ENCODE results near the gene TOPAZ1. TPM values are rescaled to one million over a fixed set of nuclear protein-coding genes. Genes with fewer than 3 reads are reported as not detected.

The TOPAZ1 gene
- total RNA-seq, 1 donor from 2014 or later: not detected

DNA sequence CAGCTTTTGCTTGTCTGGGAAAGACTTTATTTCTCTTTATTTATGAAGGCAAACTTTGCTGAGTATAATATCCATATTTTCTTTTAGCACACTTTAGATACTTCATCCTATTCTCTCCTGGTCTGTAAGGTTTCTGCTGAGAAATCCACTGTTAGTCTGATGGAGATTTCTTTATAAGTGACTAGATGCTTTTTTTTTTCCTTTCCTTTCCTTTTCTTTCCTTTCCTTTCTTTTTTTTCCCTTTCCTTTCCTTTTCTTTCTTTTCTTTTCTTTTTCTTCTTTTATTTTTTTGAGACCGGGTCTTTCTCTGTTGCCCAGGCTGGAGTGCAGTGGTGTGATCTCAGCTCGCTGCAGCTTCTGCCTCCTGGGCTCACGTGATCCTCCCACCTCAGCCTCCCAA lies 38.4 kb downstream of the TOPAZ1 start:
- no peak overlapping the region for H3K4me3 ChIP-seq (ENCODE audit: low read length in 3 of 3)
- peaks cover 0 to 4% (median 0%) of the 10 kb centered on the region in 3 donors for H3K9me3 ChIP-seq (ENCODE audit: control insufficient read depth in 3 of 3, low read length in 3 of 3)
- no peaks in the 10 kb centered on the region for H3K27me3 ChIP-seq (ENCODE audit: control insufficient read depth in 3 of 3, insufficient read depth in 3 of 3, low read length in 3 of 3)
- H3K36me3 ChIP-seq (ENCODE audit: control insufficient read depth in 3 of 3, insufficient read depth in 3 of 3, low read length in 3 of 3): no peaks in the 10 kb centered on the region
- H3K27ac ChIP-seq (ENCODE audit: low read depth, low read length): no peak overlapping the region
- no peaks in the 10 kb centered on the region for H3K4me1 ChIP-seq (ENCODE audit: control insufficient read depth in 3 of 3, insufficient read depth in 3 of 3, low read length in 3 of 3)
- no peak overlapping the region for H3K9ac ChIP-seq (ENCODE audit: low read depth in 1 of 3, low read length in 3 of 3)

DNA sequence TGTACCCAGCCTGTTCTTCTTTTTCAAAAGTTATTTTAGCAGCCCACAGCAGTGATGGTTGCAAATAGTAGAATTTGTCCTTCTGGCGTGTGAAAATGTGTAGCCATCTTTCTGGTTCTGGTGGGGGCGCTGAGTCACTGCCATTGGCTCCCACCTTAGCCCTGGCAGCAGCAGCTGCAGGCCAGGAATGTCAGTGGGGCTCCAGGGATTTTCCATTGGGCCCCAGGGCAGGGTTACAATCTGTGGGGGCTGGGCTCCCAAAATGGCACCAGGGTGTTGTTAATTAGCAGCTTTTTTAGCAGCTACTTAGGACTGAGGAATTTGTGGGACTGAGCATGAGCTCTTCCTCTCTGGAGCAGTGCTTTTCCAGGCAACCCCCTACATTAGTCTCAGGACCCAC lies 38.9 kb downstream of the TOPAZ1 start:
- H3K4me1 ChIP-seq (ENCODE audit: control insufficient read depth in 3 of 3, insufficient read depth in 3 of 3, low read length in 3 of 3): no peaks in the 10 kb centered on the region
- H3K9me3 ChIP-seq (ENCODE audit: control insufficient read depth in 3 of 3, low read length in 3 of 3): peaks cover 0 to 2% (median 0%) of the 10 kb centered on the region in 3 donors
- H3K4me3 ChIP-seq (ENCODE audit: low read length in 3 of 3): no peak overlapping the region
- H3K9ac ChIP-seq (ENCODE audit: low read depth in 1 of 3, low read length in 3 of 3): no peak overlapping the region
- H3K27me3 ChIP-seq (ENCODE audit: control insufficient read depth in 3 of 3, insufficient read depth in 3 of 3, low read length in 3 of 3): no peaks in the 10 kb centered on the region
- no peaks in the 10 kb centered on the region for H3K36me3 ChIP-seq (ENCODE audit: control insufficient read depth in 3 of 3, insufficient read depth in 3 of 3, low read length in 3 of 3)
- H3K27ac ChIP-seq (ENCODE audit: low read depth, low read length): no peak overlapping the region

DNA sequence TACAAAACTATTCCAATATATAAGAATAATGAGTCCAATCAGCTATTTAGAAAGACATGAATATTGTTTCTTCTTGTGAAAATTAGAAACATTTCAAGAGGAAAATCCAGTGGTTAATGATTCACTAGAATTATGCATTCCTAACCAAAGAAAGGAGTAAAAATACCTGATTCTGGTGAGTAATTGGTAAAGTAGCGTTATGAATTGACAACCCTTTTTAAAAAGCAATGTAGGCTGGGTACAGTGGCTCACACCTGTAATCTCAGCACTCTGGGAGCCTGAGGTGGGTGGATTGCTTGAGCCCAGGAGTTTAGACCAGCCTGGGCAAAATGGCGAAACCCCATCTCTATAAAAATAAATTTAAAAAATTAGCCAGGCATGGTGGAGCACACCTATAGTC lies 43.3 kb downstream of the TOPAZ1 start:
- Histone ChIP-seq H3K27me3 (ENCODE audit: control insufficient read depth in 3 of 3, insufficient read depth in 3 of 3, low read length in 3 of 3) (no peaks in the 10 kb centered on the region), H3K4me1 (ENCODE audit: control insufficient read depth in 3 of 3, insufficient read depth in 3 of 3, low read length in 3 of 3) (no peaks in the 10 kb centered on the region), H3K9ac (ENCODE audit: low read depth in 1 of 3, low read length in 3 of 3) (no peak overlapping the region), H3K36me3 (ENCODE audit: control insufficient read depth in 3 of 3, insufficient read depth in 3 of 3, low read length in 3 of 3) (no peaks in the 10 kb centered on the region), H3K27ac (ENCODE audit: low read depth, low read length) (no peak overlapping the region), H3K4me3 (ENCODE audit: low read length in 3 of 3) (no peak overlapping the region), H3K9me3 (ENCODE audit: control insufficient read depth in 3 of 3, low read length in 3 of 3) (no peaks in the 10 kb centered on the region)

DNA sequence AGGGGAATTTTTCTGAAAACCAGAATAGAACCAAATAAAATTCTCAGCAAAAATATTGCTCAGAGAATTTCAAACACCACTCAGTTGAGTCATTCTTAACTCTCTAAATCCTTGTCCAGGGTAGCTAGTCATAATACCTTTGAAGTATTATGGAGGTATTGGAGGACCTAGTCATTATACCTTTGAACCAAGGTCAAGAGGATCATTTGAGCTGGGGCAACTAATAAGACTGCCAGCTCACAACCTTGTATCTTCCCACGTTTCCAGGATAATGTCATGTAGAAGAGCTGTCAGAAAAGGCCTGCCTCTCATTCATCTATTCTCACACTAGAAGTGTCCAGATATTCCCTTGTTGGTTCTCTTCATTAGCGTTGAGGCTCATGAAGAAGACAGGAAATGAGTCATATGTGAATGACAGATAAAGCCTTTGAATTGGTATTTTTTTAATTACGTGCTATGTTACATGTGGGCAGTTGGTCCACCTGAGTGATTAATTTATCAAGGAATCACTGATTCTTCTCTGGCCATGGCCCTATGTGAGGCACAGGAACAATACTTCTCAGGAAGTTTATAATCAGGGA lies 48.3 kb downstream of the TOPAZ1 start:
- H3K4me1 ChIP-seq (ENCODE audit: control insufficient read depth in 3 of 3, insufficient read depth in 3 of 3, low read length in 3 of 3): no peaks in the 10 kb centered on the region
- no peak overlapping the region for H3K4me3 ChIP-seq (ENCODE audit: low read length in 3 of 3)

DNA sequence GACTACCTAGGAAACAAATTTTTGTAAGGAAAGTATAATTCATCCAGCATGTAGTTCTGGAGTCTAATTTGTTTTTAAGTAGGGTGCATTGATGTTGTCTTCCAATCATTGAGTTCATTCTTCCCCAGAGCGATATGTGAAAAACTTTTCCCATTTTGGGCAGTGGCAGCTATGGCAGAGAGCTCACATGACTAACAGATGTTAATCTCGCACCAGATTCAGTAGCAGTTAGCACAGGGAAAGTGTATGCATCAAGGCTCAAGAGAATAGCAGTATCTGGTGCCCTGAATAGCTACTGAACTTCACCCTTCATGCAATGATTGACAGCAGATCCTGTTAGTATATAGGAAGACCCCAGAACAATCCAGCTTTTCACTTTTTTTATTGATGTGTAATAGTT lies 50.6 kb downstream of the TOPAZ1 start:
- H3K9me3 ChIP-seq (ENCODE audit: control insufficient read depth in 3 of 3, low read length in 3 of 3): no peaks in the 10 kb centered on the region
- no peak overlapping the region for H3K27ac ChIP-seq (ENCODE audit: low read depth, low read length)
- H3K36me3 ChIP-seq (ENCODE audit: control insufficient read depth in 3 of 3, insufficient read depth in 3 of 3, low read length in 3 of 3): no peaks in the 10 kb centered on the region
- H3K9ac ChIP-seq (ENCODE audit: low read depth in 1 of 3, low read length in 3 of 3): no peak overlapping the region
- no peaks in the 10 kb centered on the region for H3K27me3 ChIP-seq (ENCODE audit: control insufficient read depth in 3 of 3, insufficient read depth in 3 of 3, low read length in 3 of 3)
- H3K4me1 ChIP-seq (ENCODE audit: control insufficient read depth in 3 of 3, insufficient read depth in 3 of 3, low read length in 3 of 3): no peaks in the 10 kb centered on the region
- no peak overlapping the region for H3K4me3 ChIP-seq (ENCODE audit: low read length in 3 of 3)

More for the DNA sequence above, 48.3 kb downstream of the TOPAZ1 start:
- Histone ChIP-seq H3K36me3 (ENCODE audit: control insufficient read depth in 3 of 3, insufficient read depth in 3 of 3, low read length in 3 of 3) (no peaks in the 10 kb centered on the region), H3K27ac (ENCODE audit: low read depth, low read length) (no peak overlapping the region), H3K9ac (ENCODE audit: low read depth in 1 of 3, low read length in 3 of 3) (no peak overlapping the region), H3K27me3 (ENCODE audit: control insufficient read depth in 3 of 3, insufficient read depth in 3 of 3, low read length in 3 of 3) (no peaks in the 10 kb centered on the region), H3K9me3 (ENCODE audit: control insufficient read depth in 3 of 3, low read length in 3 of 3) (no peaks in the 10 kb centered on the region)

DNA sequence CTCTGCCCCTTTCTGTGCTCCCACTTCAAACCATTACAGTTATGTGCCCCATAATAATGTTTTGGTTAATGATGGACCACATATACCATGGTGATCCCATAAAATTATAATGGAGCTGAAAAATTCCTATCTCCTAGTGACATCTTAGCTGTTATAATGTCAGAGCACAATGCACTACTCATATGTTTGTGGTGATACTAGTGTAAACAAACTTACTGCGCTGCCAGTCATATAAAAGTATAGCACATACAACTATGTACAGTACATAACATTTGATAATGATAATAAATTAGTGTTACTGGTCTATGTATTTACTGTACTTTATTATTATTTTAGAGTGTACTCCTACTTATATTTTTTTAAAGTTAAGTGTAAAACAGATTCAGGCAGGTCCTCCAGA lies 51.3 kb downstream of the TOPAZ1 start:
- Histone ChIP-seq H3K9ac (ENCODE audit: low read depth in 1 of 3, low read length in 3 of 3) (no peak overlapping the region), H3K27me3 (ENCODE audit: control insufficient read depth in 3 of 3, insufficient read depth in 3 of 3, low read length in 3 of 3) (no peaks in the 10 kb centered on the region), H3K27ac (ENCODE audit: low read depth, low read length) (no peak overlapping the region), H3K4me1 (ENCODE audit: control insufficient read depth in 3 of 3, insufficient read depth in 3 of 3, low read length in 3 of 3) (no peaks in the 10 kb centered on the region), H3K36me3 (ENCODE audit: control insufficient read depth in 3 of 3, insufficient read depth in 3 of 3, low read length in 3 of 3) (no peaks in the 10 kb centered on the region), H3K9me3 (ENCODE audit: control insufficient read depth in 3 of 3, low read length in 3 of 3) (no peaks in the 10 kb centered on the region), H3K4me3 (ENCODE audit: low read length in 3 of 3) (no peak overlapping the region)

DNA sequence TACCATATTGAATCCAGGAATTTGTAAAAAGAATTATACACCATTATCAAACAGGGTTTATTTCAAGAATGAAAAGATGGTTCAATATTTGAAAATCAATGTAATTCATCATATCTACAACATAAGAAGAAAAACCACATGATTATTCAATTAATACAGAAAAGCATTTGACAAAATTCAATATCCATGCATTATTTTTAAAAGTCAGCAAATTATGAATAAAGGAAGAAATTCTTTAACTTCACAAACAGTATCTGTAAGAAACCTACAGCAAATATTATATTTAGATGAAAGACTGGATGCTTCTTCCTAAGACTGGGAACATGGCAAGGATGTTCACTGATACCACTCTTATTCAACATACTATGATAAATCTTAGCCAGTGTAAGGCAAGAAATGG lies 55.6 kb downstream of the TOPAZ1 start:
- H3K4me1 ChIP-seq (ENCODE audit: control insufficient read depth in 3 of 3, insufficient read depth in 3 of 3, low read length in 3 of 3): no peaks in the 10 kb centered on the region
- no peaks in the 10 kb centered on the region for H3K27me3 ChIP-seq (ENCODE audit: control insufficient read depth in 3 of 3, insufficient read depth in 3 of 3, low read length in 3 of 3)
- no peak overlapping the region for H3K27ac ChIP-seq (ENCODE audit: low read depth, low read length)
- no peak overlapping the region for H3K9ac ChIP-seq (ENCODE audit: low read depth in 1 of 3, low read length in 3 of 3)
- H3K36me3 ChIP-seq (ENCODE audit: control insufficient read depth in 3 of 3, insufficient read depth in 3 of 3, low read length in 3 of 3): no peaks in the 10 kb centered on the region
- no peak overlapping the region for H3K4me3 ChIP-seq (ENCODE audit: low read length in 3 of 3)
- no peaks in the 10 kb centered on the region for H3K9me3 ChIP-seq (ENCODE audit: control insufficient read depth in 3 of 3, low read length in 3 of 3)

DNA sequence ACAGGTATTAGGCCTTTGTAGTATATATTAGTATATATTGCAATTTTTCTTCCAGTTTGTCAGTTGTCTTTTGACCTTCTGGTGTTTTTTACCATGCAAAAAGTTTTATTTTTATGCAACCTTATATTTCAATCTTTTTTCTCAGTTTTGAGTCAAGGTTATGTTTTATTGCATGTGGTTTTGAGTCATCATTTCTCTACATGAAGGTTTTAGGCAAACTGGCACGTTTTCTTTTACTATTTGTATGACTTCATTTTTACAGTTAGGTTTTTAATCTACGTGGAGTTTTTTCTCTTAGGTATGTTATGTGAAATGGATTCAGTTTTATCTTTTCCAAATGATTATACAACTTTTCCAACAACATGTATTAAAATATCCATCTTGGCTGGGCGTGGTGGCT lies 60.1 kb downstream of the TOPAZ1 start:
- no peaks in the 10 kb centered on the region for H3K27me3 ChIP-seq (ENCODE audit: control insufficient read depth in 3 of 3, insufficient read depth in 3 of 3, low read length in 3 of 3)
- no peak overlapping the region for H3K9ac ChIP-seq (ENCODE audit: low read depth in 1 of 3, low read length in 3 of 3)
- no peaks in the 10 kb centered on the region for H3K36me3 ChIP-seq (ENCODE audit: control insufficient read depth in 3 of 3, insufficient read depth in 3 of 3, low read length in 3 of 3)
- no peak overlapping the region for H3K4me3 ChIP-seq (ENCODE audit: low read length in 3 of 3)
- no peaks in the 10 kb centered on the region for H3K4me1 ChIP-seq (ENCODE audit: control insufficient read depth in 3 of 3, insufficient read depth in 3 of 3, low read length in 3 of 3)
- H3K9me3 ChIP-seq (ENCODE audit: control insufficient read depth in 3 of 3, low read length in 3 of 3): no peaks in the 10 kb centered on the region
- H3K27ac ChIP-seq (ENCODE audit: low read depth, low read length): no peak overlapping the region

DNA sequence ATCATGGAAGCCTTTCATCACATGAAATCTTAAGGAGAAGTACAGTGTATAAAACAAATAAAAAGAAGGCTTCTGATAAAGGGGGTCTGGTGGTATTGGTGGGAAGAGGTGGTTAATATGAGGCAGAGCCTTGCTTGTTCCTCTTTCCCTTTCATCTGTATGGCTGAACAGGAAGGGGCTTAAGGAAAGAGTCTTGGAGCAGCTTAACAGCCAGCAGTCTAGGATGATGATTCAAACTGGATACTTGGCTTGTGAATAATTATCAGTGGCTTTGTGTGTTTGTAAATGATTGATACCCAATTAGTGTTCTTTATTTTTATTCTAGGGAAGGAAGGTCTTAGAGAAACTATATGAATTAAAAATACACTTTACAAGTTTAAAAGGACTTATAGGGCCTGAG lies 67.8 kb downstream of the TOPAZ1 start:
- no peaks in the 10 kb centered on the region for H3K4me1 ChIP-seq (ENCODE audit: control insufficient read depth in 3 of 3, insufficient read depth in 3 of 3, low read length in 3 of 3)
- H3K27me3 ChIP-seq (ENCODE audit: control insufficient read depth in 3 of 3, insufficient read depth in 3 of 3, low read length in 3 of 3): no peaks in the 10 kb centered on the region
- H3K9ac ChIP-seq (ENCODE audit: low read depth in 1 of 3, low read length in 3 of 3): no peak overlapping the region
- no peaks in the 10 kb centered on the region for H3K36me3 ChIP-seq (ENCODE audit: control insufficient read depth in 3 of 3, insufficient read depth in 3 of 3, low read length in 3 of 3)
- H3K4me3 ChIP-seq (ENCODE audit: low read length in 3 of 3): no peak overlapping the region
- no peak overlapping the region for H3K27ac ChIP-seq (ENCODE audit: low read depth, low read length)
- no peaks in the 10 kb centered on the region for H3K9me3 ChIP-seq (ENCODE audit: control insufficient read depth in 3 of 3, low read length in 3 of 3)

DNA sequence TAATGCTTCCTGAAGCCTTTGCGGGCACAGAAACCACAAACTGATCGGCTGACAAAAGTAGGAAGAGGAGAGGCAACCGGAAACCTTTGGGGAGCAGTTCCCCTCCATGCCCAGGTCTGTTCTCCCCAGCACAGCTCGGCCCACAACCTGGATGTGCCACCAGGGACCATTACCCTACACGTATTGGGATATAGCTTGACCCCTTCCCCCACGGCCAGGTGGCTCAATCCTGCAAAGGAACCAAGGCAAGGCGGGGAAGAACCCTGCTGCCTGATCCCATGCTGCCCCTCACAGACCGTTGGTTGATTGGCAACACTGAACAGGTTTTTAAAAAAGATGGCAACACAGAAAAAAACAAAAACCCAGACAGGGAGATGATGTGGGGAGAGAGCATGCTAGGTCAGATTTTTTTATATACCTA lies 77.2 kb downstream of the TOPAZ1 start:
- no peak overlapping the region for H3K4me3 ChIP-seq (ENCODE audit: low read length in 3 of 3)
- no peak overlapping the region for H3K27ac ChIP-seq (ENCODE audit: low read depth, low read length)
- H3K27me3 ChIP-seq (ENCODE audit: control insufficient read depth in 3 of 3, insufficient read depth in 3 of 3, low read length in 3 of 3): no peaks in the 10 kb centered on the region
- no peaks in the 10 kb centered on the region for H3K4me1 ChIP-seq (ENCODE audit: control insufficient read depth in 3 of 3, insufficient read depth in 3 of 3, low read length in 3 of 3)
- no peaks in the 10 kb centered on the region for H3K9me3 ChIP-seq (ENCODE audit: control insufficient read depth in 3 of 3, low read length in 3 of 3)
- no peaks in the 10 kb centered on the region for H3K36me3 ChIP-seq (ENCODE audit: control insufficient read depth in 3 of 3, insufficient read depth in 3 of 3, low read length in 3 of 3)
- no peak overlapping the region for H3K9ac ChIP-seq (ENCODE audit: low read depth in 1 of 3, low read length in 3 of 3)

DNA sequence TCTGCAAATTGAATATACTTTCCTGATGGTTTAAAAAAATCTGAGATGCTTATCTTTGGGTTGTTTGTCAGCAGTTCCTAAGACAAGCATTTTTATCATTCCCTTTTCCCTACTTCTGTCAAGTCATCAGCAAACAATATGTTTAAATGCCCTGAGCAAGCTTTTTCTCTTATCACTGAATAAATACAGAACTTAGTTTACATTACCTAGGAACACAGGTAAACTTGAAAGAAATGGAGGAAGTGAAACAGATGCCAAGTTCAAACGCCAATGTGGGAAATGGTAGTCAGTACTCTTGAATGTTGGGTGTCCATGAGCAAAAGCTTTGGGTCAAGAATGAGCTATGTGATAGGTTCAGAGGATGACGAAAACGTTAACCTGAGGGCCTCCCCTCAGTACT lies 79.6 kb downstream of the TOPAZ1 start:
- Histone ChIP-seq H3K9me3 (ENCODE audit: control insufficient read depth in 3 of 3, low read length in 3 of 3) (no peaks in the 10 kb centered on the region), H3K4me3 (ENCODE audit: low read length in 3 of 3) (no peak overlapping the region), H3K4me1 (ENCODE audit: control insufficient read depth in 3 of 3, insufficient read depth in 3 of 3, low read length in 3 of 3) (no peaks in the 10 kb centered on the region), H3K9ac (ENCODE audit: low read depth in 1 of 3, low read length in 3 of 3) (no peak overlapping the region), H3K27me3 (ENCODE audit: control insufficient read depth in 3 of 3, insufficient read depth in 3 of 3, low read length in 3 of 3) (no peaks in the 10 kb centered on the region), H3K36me3 (ENCODE audit: control insufficient read depth in 3 of 3, insufficient read depth in 3 of 3, low read length in 3 of 3) (no peaks in the 10 kb centered on the region), H3K27ac (ENCODE audit: low read depth, low read length) (no peak overlapping the region)
